Measurements from ENCODE around the gene NDUFV1. TPM values are rescaled to one million over a fixed set of nuclear protein-coding genes. Genes with fewer than 3 reads are reported as not detected.

The NDUFV1 gene
- total and polyA plus RNA-seq, 10 donors, result 132 to 258 (median 199) TPM

DNA sequence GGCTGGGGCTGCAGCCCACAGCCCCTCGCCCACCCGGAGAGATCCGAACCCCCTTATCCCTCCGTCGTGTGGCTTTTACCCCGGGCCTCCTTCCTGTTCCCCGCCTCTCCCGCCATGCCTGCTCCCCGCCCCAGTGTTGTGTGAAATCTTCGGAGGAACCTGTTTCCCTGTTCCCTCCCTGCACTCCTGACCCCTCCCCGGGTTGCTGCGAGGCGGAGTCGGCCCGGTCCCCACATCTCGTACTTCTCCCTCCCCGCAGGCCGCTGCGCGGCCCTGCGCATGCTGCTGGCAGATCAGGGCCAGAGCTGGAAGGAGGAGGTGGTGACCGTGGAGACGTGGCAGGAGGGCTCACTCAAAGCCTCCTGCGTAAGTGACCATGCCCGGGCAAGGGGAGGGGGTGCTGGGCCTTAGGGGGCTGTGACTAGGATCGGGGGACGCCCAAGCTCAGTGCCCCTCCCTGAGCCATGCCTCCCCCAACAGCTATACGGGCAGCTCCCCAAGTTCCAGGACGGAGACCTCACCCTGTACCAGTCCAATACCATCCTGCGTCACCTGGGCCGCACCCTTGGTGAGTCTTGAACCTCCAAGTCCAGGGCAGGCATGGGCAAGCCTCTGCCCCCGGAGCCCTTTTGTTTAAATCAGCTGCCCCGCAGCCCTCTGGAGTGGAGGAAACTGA lies 22.4 kb upstream of the NDUFV1 start:
- TF ChIP-seq, protein P1, sequence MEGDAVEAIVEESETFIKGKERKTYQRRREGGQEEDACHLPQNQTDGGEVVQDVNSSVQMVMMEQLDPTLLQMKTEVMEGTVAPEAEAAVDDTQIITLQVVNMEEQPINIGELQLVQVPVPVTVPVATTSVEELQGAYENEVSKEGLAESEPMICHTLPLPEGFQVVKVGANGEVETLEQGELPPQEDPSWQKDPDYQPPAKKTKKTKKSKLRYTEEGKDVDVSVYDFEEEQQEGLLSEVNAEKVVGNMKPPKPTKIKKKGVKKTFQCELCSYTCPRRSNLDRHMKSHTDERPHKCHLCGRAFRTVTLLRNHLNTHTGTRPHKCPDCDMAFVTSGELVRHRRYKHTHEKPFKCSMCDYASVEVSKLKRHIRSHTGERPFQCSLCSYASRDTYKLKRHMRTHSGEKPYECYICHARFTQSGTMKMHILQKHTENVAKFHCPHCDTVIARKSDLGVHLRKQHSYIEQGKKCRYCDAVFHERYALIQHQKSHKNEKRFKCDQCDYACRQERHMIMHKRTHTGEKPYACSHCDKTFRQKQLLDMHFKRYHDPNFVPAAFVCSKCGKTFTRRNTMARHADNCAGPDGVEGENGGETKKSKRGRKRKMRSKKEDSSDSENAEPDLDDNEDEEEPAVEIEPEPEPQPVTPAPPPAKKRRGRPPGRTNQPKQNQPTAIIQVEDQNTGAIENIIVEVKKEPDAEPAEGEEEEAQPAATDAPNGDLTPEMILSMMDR (IDR thresholded peaks at IDR 0.05 in 8 of 11, conservative IDR thresholded peaks at IDR 0.05 in 3 of 11), result no peak
- TF ChIP-seq POLR2A (IDR thresholded peaks at IDR 0.05) (no peak), POLR2AphosphoS5 (IDR thresholded peaks at IDR 0.05) (no peak)
- H3K27ac ChIP-seq, result peak overlapping the region; percentile 87 to 96 (median 94)

DNA sequence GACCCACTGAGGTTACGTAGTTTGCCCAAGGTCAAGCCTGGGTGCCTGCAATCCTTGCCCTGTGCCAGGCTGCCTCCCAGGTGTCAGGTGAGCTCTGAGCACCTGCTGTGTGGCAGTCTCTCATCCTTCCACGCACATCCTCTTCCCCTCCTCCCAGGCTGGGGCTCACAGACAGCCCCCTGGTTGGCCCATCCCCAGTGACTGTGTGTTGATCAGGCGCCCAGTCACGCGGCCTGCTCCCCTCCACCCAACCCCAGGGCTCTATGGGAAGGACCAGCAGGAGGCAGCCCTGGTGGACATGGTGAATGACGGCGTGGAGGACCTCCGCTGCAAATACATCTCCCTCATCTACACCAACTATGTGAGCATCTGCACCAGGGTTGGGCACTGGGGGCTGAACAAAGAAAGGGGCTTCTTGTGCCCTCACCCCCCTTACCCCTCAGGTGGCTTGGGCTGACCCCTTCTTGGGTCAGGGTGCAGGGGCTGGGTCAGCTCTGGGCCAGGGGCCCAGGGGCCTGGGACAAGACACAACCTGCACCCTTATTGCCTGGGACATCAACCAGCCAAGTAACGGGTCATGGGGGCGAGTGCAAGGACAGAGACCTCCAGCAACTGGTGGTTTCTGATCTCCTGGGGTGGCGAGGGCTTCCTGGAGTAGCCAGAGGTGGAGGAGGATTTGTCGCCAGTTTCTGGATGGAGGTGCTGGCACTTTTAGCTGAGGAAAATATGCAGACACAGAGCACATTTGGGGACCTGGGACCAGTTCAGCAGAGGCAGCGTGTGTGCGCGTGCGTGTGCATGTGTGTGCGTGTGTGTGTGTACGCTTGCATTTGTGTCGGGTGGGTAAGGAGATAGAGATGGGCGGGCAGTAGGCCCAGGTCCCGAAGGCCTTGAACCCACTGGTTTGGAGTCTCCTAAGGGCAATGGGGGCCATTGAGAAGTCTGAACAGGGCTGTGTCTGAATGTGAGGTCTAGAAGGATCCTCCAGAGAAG lies 21.6 kb upstream of the NDUFV1 start:
- Histone ChIP-seq H3K27me3 (replicated peaks in 1 of 7) (peaks cover 0 to 3% (median 0%) of the 10 kb centered on the region in 7 donors), H3K4me1 (peaks cover 24 to 84% (median 67%) of the 10 kb centered on the region in 6 donors), H3K4me3 (peak overlapping the region in 6 of 8 donors; percentile 58 to 79 (median 66)), H3K36me3 (peaks cover 0 to 45% (median 4%) of the 10 kb centered on the region in 6 donors), H3K27ac (peak overlapping the region in 7 of 8 donors; percentile 87 to 96 (median 94)), H3K9me3 (no peaks in the 10 kb centered on the region)
- no peak for DNase-seq
- intact Hi-C loops (cut with DNase I; ENCODE audit: low total_unique reads), result no loop called here
- TF ChIP-seq, protein P1 (IDR thresholded peaks at IDR 0.05 in 8 of 11, conservative IDR thresholded peaks at IDR 0.05 in 3 of 11), result no peak
- no peak for TF ChIP-seq POLR2AphosphoS5 (IDR thresholded peaks at IDR 0.05)
- no peak for TF ChIP-seq POLR2A (IDR thresholded peaks at IDR 0.05)
- 86 to 92% (median 87%) methylated on average over 21 of the region's 21 CpGs for WGBS, 5 donors

More for the DNA sequence above, 22.4 kb upstream of the NDUFV1 start:
- Histone ChIP-seq H3K4me3 (peak overlapping the region; percentile 40 to 79 (median 64)), H3K9me3 (no peaks in the 10 kb centered on the region), H3K36me3 (peaks cover 0 to 43% (median 4%) of the 10 kb centered on the region in 6 donors), H3K27me3 (replicated peaks in 1 of 7) (peaks cover 0 to 11% (median 0%) of the 10 kb centered on the region in 7 donors), H3K4me1 (peaks cover 28 to 84% (median 67%) of the 10 kb centered on the region in 6 donors)
- DNase-seq, result peak; percentile 91
- 18 to 24% (median 23%) methylated on average over 25 to 33 of the region's 33 CpGs for WGBS, 5 donors
- intact Hi-C loops (cut with DNase I; ENCODE audit: low total_unique reads), result no loop called here

DNA sequence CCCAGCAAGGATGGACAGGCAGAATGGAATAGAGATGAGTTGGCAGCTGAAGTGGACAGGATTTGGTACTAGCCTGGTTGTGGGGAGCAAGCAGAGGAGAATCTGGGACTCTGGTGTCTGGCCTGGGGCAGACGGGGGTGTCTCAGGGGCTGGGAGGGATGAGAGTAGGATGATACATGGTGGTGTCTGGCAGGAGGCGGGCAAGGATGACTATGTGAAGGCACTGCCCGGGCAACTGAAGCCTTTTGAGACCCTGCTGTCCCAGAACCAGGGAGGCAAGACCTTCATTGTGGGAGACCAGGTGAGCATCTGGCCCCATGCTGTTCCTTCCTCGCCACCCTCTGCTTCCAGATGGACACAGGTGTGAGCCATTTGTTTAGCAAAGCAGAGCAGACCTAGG lies 20.8 kb upstream of the NDUFV1 start:
- intact Hi-C loops (cut with DNase I; ENCODE audit: low total_unique reads), result no loop called here
- Histone ChIP-seq H3K4me1 (peaks cover 24 to 89% (median 68%) of the 10 kb centered on the region in 6 donors), H3K27ac (peak overlapping the region in 5 of 8 donors; percentile 22 to 94 (median 78)), H3K27me3 (replicated peaks in 1 of 7) (no peaks in the 10 kb centered on the region), H3K4me3 (no peak overlapping the region), H3K36me3 (peaks cover 0 to 45% (median 4%) of the 10 kb centered on the region in 6 donors), H3K9me3 (no peaks in the 10 kb centered on the region)
- TF ChIP-seq POLR2AphosphoS5 (IDR thresholded peaks at IDR 0.05), result no peak
- 79 to 95% (median 87%) methylated on average over 4 of the region's 4 CpGs for WGBS, 5 donors
- no peak for DNase-seq

DNA sequence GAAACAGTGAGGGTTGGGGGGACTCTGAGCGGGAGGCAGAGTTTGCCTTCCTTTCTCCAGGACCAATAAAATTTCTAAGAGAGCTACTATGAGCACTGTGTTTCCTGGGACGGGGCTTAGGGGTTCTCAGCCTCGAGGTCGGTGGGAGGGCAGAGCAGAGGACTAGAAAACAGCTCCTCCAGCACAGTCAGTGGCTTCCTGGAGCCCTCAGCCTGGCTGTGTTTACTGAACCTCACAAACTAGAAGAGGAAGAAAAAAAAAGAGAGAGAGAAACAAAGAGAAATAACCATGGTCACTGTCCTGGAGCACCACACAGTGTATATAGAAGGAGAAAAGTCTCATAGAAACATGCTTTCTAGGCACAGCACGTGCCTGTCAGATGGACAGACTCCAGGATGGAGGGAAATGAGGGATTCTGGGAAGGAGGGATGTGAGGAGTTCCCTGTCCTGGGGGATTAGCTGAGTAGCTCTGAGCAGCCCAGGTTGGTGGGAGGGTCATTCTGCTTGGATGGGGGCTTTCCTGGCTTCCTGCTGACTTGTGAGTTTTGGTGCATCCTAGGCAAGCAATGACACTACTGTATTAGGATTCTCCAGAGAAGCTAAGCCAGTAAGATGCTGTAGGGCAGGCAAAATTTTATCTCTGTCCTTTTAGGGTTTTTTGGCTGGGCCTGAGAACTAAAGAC lies 20.0 kb upstream of the NDUFV1 start:
- H3K27ac ChIP-seq, result peak overlapping the region; percentile 2 to 94 (median 77)
- H3K36me3 ChIP-seq, result peaks cover 0 to 45% (median 4%) of the 10 kb centered on the region in 6 donors
- no peaks in the 10 kb centered on the region for H3K27me3 ChIP-seq (replicated peaks in 1 of 7)
- H3K4me1 ChIP-seq, result peaks cover 24 to 89% (median 68%) of the 10 kb centered on the region in 6 donors
- intact Hi-C loops (cut with DNase I; ENCODE audit: low total_unique reads), result no loop called here
- no peak for DNase-seq
- WGBS, 5 donors, result 49 to 77% (median 71%) methylated on average over 5 of the region's 5 CpGs
- no peak overlapping the region for H3K4me3 ChIP-seq
- no peaks in the 10 kb centered on the region for H3K9me3 ChIP-seq
- TF ChIP-seq POLR2A (IDR thresholded peaks at IDR 0.05), result no peak
- TF ChIP-seq, protein P1 (IDR thresholded peaks at IDR 0.05 in 8 of 11, conservative IDR thresholded peaks at IDR 0.05 in 3 of 11), result no peak
- TF ChIP-seq POLR2AphosphoS5 (IDR thresholded peaks at IDR 0.05), result no peak

Data from spleen (tissue), 11 donors.